Trophoblast cell (in vitro differentiated cells and primary cell): ENCODE measurements around the gene TADA3.
A peak's percentile ranks its signal among the peaks of the same experiment; 100 is the strongest.

Experiments used
- DNase-seq, 2 donors: peaks; one replicate each; pipeline ENCODE4 v3.0.0-alpha.2; 2016
- H2AFZ ChIP-seq: 2 replicates; pipeline ENCODE4 v1.6.1; 2013; ENCODE audit warnings: low read length, moderate library complexity, mild to moderate bottlenecking; ENCODE audit not compliant: insufficient read depth, poor library complexity
- H2AK5ac ChIP-seq: 2 replicates; pipeline ENCODE4 v1.6.1; 2013; ENCODE audit warnings: mild to moderate bottlenecking, low read length
- H2BK120ac ChIP-seq: 2 replicates; pipeline ENCODE4 v1.6.1; 2013; ENCODE audit warnings: low read length, mild to moderate bottlenecking, moderate library complexity; ENCODE audit not compliant: insufficient read depth, poor library complexity
- H2BK12ac ChIP-seq: 2 replicates; pipeline ENCODE4 v1.6.1; 2013; ENCODE audit warnings: mild to moderate bottlenecking, low read length, moderate library complexity
- H2BK5ac ChIP-seq: 2 replicates; pipeline ENCODE4 v1.6.1; 2013; ENCODE audit warnings: low read length, low read depth, moderate library complexity, mild to moderate bottlenecking; ENCODE audit not compliant: poor library complexity
- H3K14ac ChIP-seq: 2 replicates; pipeline ENCODE4 v1.6.1; 2013; ENCODE audit warnings: mild to moderate bottlenecking, low read length
- H3K18ac ChIP-seq: 2 replicates; pipeline ENCODE4 v1.6.1; 2013; ENCODE audit warnings: mild to moderate bottlenecking, low read length
- H3K23ac ChIP-seq: 2 replicates; pipeline ENCODE4 v1.6.1; 2013; ENCODE audit warnings: low read length
- H3K27ac ChIP-seq: 2 replicates; pipeline ENCODE4 v1.5.1; 2013; ENCODE audit warnings: low read depth, mild to moderate bottlenecking, inconsistent platforms, low read length, moderate library complexity
- H3K27me3 ChIP-seq: 2 replicates; pipeline ENCODE4 v1.6.1; 2013; ENCODE audit warnings: inconsistent platforms, mild to moderate bottlenecking, low read length, moderate library complexity; ENCODE audit not compliant: insufficient read depth
- H3K36me3 ChIP-seq, 2 experiments: 1 replicate in 1 of 2; 2 replicates in 1 of 2; pipeline ENCODE4 v1.6.1; 2013; ENCODE audit warnings: low read length in 2 of 2, mild to moderate bottlenecking in 2 of 2, moderate library complexity in 1 of 2; ENCODE audit not compliant: insufficient read depth in 2 of 2, control insufficient read depth in 1 of 2
- H3K4ac ChIP-seq: 2 replicates; pipeline ENCODE4 v1.6.1; 2013; ENCODE audit warnings: low read depth, mild to moderate bottlenecking, low read length, moderate library complexity
- H3K4me1 ChIP-seq, 2 experiments: 1 replicate in 1 of 2; 2 replicates in 1 of 2; pipeline ENCODE4 v1.6.1; 2013; ENCODE audit warnings: low read length in 2 of 2, mild to moderate bottlenecking in 2 of 2, moderate library complexity in 1 of 2; ENCODE audit not compliant: insufficient read depth in 2 of 2, control insufficient read depth in 1 of 2
- H3K4me2 ChIP-seq: 2 replicates; pipeline ENCODE4 v1.6.1; 2013; ENCODE audit warnings: inconsistent platforms, mild to moderate bottlenecking, low read length, moderate library complexity
- H3K4me3 ChIP-seq: 2 replicates; pipeline ENCODE4 v1.5.1; 2013; ENCODE audit warnings: mild to moderate bottlenecking, low read depth, low read length, inconsistent platforms
- H3K79me1 ChIP-seq: one replicate; pipeline ENCODE4 v1.6.1; 2013; ENCODE audit warnings: low read length
- H3K79me2 ChIP-seq: 2 replicates; pipeline ENCODE4 v1.6.1; 2013; ENCODE audit warnings: low read length, mild to moderate bottlenecking; ENCODE audit not compliant: control insufficient read depth, insufficient read depth, poor library complexity
- H3K9ac ChIP-seq: 2 replicates; pipeline ENCODE4 v1.6.1; 2013; ENCODE audit warnings: mild to moderate bottlenecking, low read length
- H3K9me3 ChIP-seq: 2 replicates; pipeline ENCODE4 v1.6.1; 2013; ENCODE audit warnings: low read depth, mild to moderate bottlenecking, control low read depth, inconsistent platforms, low read length; ENCODE audit not compliant: insufficient read depth
- H4K12ac ChIP-seq: 2 replicates; pipeline ENCODE4 v1.6.1; 2013; ENCODE audit warnings: low read depth, mild to moderate bottlenecking, low read length, moderate library complexity
- H4K8ac ChIP-seq: 2 replicates; pipeline ENCODE4 v1.6.1; 2013; ENCODE audit warnings: low read depth, mild to moderate bottlenecking, low read length, moderate library complexity
- H4K91ac ChIP-seq: one replicate; pipeline ENCODE4 v1.6.1; 2013; ENCODE audit warnings: low read depth, mild to moderate bottlenecking, low read length, moderate library complexity
- WGBS: extraction: QIAGEN DNeasy Blood & Tissue Kit; methylation state at CpG from one replicate; pipeline ENCODE4 v1.1.7; 2013; ENCODE audit warnings: missing lambda C conversion rate; ENCODE audit not compliant: insufficient read length, insufficient coverage; ENCODE audit errors: extremely low coverage; 5-methylcytosine and 5-hydroxymethylcytosine counted together

Gene TADA3

DNA sequence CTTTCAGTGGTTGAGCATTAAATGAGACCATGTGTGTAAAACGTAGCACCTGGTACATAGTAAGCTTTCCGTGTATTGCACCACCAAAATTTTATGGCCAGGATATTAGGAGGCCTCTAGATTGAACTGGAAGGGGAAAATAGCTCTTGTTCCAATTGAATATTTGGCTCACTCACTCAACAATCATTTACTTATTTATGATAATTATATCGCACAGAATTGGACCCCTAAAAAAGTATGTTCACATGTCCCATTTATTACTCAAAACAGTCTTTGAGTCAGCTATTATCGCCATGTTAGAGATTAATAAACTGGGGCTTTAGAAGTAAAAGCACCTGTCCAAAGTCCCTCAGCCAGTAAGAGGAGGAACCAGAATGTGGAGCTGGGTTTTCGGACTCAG is 12.7 kb upstream of the TADA3 start:
- Histone ChIP-seq H3K79me1 (peaks cover 5% of the 10 kb centered on the region), H2AFZ (no peak overlapping the region), H3K9ac (no peak overlapping the region), H3K23ac (no peak overlapping the region), H2BK12ac (no peak overlapping the region), H3K14ac (no peak overlapping the region), H4K8ac (no peak overlapping the region), H3K36me3 (peaks cover 51 to 65% of the 10 kb centered on the region in 2 experiments), H3K79me2 (peaks cover 2% of the 10 kb centered on the region), H3K27me3 (no peaks in the 10 kb centered on the region), H3K27ac (no peak overlapping the region), H3K9me3 (no peaks in the 10 kb centered on the region), H3K4me2 (no peak overlapping the region), H2AK5ac (no peak overlapping the region), H3K4me1 (peaks cover 0 to 3% of the 10 kb centered on the region in 2 experiments), H3K4me3 (no peak overlapping the region), H2BK5ac (no peak overlapping the region), H4K91ac (no peak overlapping the region), H2BK120ac (no peak overlapping the region), H3K18ac (no peak overlapping the region), H4K12ac (no peak overlapping the region), H3K4ac (no peak overlapping the region)
- no peak for DNase-seq
- WGBS, result no CpG with 5 or more reads among the region's 5 CpGs

DNA sequence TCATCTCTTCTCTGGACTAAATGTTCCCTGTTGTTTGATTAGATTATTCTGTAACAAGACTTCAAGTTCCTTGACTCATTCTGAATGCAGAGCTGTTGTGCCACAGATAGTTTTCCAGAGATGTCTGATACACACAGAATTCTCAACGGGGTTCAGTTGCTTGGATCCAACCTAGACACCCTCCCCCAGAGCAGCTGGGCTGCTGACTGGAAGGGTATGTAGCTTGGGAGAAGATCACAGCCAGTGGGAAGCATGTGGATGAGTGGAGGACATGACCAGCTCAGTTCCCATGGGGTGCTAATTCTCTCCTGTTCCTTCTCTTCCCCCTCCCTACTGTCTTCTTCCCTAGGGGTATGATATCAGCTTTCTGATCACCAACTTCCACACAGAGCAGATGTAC is 11.2 kb upstream of the TADA3 start:
- H2BK12ac ChIP-seq, result no peak overlapping the region
- no peak for DNase-seq
- no peak overlapping the region for H3K27ac ChIP-seq
- no peak overlapping the region for H3K4ac ChIP-seq
- no peak overlapping the region for H4K12ac ChIP-seq
- WGBS, result no CpG with 5 or more reads among the region's 1 CpG
- no peak overlapping the region for H3K14ac ChIP-seq
- no peak overlapping the region for H2AFZ ChIP-seq
- no peak overlapping the region for H2AK5ac ChIP-seq
- no peaks in the 10 kb centered on the region for H3K27me3 ChIP-seq
- H3K4me1 ChIP-seq, result no peaks in the 10 kb centered on the region
- no peak overlapping the region for H2BK5ac ChIP-seq
- H4K8ac ChIP-seq, result no peak overlapping the region
- H3K4me3 ChIP-seq, result no peak overlapping the region
- peaks cover 57 to 75% of the 10 kb centered on the region in 2 experiments for H3K36me3 ChIP-seq
- H3K9ac ChIP-seq, result no peak overlapping the region
- no peak overlapping the region for H2BK120ac ChIP-seq
- no peaks in the 10 kb centered on the region for H3K9me3 ChIP-seq
- H3K79me2 ChIP-seq, result no peaks in the 10 kb centered on the region
- H3K23ac ChIP-seq, result no peak overlapping the region
- no peak overlapping the region for H3K4me2 ChIP-seq
- no peak overlapping the region for H4K91ac ChIP-seq
- no peaks in the 10 kb centered on the region for H3K79me1 ChIP-seq
- no peak overlapping the region for H3K18ac ChIP-seq

DNA sequence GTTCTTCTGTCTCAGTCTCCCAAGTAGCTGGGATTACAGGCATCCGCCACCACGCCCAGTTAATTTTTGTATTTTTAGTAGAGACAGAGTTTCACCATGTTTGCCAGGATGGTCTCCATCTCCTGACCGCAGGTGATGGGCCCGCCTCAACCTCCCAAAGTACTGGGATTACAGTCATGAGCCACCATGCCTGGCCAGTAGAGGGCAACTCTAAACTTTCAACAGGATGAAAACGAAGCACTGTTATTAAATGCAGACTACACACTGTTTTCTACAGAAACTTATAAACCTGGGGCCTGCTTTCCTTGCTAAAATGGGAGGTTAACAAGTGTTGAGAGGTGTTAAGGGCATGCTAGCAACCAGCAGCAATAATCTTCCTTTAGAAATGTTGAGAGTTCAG is 8.3 kb upstream of the TADA3 start:
- Histone ChIP-seq H3K79me1 (no peaks in the 10 kb centered on the region), H3K9ac (no peak overlapping the region), H3K27me3 (no peaks in the 10 kb centered on the region), H3K79me2 (no peaks in the 10 kb centered on the region), H2BK5ac (no peak overlapping the region), H3K4me3 (no peak overlapping the region), H3K9me3 (no peaks in the 10 kb centered on the region), H3K18ac (no peak overlapping the region), H3K4me1 (no peaks in the 10 kb centered on the region), H3K23ac (no peak overlapping the region), H3K4me2 (no peak overlapping the region), H2BK120ac (no peak overlapping the region), H2AFZ (no peak overlapping the region), H3K14ac (no peak overlapping the region), H3K4ac (no peak overlapping the region), H2AK5ac (no peak overlapping the region), H2BK12ac (no peak overlapping the region), H3K27ac (no peak overlapping the region), H4K12ac (no peak overlapping the region), H4K8ac (no peak overlapping the region), H4K91ac (no peak overlapping the region), H3K36me3 (peaks cover 48 to 70% of the 10 kb centered on the region in 2 experiments)
- DNase-seq, result no peak
- WGBS, result no CpG with 5 or more reads among the region's 5 CpGs

DNA sequence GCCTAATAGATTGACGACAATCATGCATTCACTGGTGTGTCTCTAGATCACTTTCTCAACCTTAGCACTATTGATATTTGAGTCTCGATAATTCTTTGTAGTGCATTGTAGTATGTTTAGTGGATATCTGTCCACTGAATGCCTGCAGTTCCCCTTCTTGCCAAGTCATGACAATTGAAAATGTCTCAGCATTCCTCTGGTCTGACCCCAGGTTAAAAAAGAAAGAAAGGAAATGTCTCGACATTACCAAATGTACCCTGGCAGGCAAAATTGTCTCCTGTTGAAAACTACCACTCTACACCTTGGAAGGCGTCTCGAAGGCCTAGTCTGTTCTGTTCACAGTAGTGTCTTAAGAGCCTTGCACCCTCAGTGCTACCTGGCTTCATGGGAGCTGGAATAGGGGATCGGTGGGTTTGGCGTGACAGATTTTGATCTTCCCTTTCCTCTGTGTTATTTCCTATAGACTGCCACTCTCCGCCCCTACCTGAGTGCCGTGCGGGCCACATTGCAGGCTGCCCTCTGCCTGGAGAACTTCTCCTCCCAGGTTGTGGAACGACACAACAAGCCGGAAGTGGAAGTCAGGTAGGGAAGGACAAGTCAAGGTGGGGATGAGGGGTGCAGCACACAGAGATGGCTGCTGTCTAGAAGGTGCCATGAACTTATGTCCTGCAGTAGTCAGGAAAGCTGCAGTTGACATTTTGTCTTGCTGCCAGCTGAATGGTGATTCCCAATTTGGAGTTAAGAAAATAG is 5.1 kb upstream of the TADA3 start:
- WGBS, result no CpG with 5 or more reads among the region's 12 CpGs
- no peak overlapping the region for H3K27ac ChIP-seq
- H3K4ac ChIP-seq, result no peak overlapping the region
- H3K79me1 ChIP-seq, result peaks cover 11% of the 10 kb centered on the region
- H3K4me2 ChIP-seq, result no peak overlapping the region
- H2BK5ac ChIP-seq, result no peak overlapping the region
- H3K4me1 ChIP-seq, result no peaks in the 10 kb centered on the region
- H3K27me3 ChIP-seq, result no peaks in the 10 kb centered on the region
- no peak overlapping the region for H2AFZ ChIP-seq
- H2AK5ac ChIP-seq, result no peak overlapping the region
- no peak overlapping the region for H4K91ac ChIP-seq
- peaks cover 32 to 50% of the 10 kb centered on the region in 2 experiments for H3K36me3 ChIP-seq
- peak overlapping the region; percentile 5 for H3K9ac ChIP-seq
- H2BK12ac ChIP-seq, result no peak overlapping the region
- H3K9me3 ChIP-seq, result no peaks in the 10 kb centered on the region
- H3K14ac ChIP-seq, result no peak overlapping the region
- DNase-seq, result no peak
- no peak overlapping the region for H4K8ac ChIP-seq
- no peak overlapping the region for H2BK120ac ChIP-seq
- H3K23ac ChIP-seq, result no peak overlapping the region
- peaks cover 12% of the 10 kb centered on the region for H3K79me2 ChIP-seq
- H4K12ac ChIP-seq, result no peak overlapping the region
- no peak overlapping the region for H3K18ac ChIP-seq
- H3K4me3 ChIP-seq, result no peak overlapping the region
